Breast epithelium (tissue), 3 donors: Measurements from ENCODE around the gene BEST4.

Experiments
- POLR2AphosphoS5 ChIP-seq, 3 donors: sonication (generic); formaldehyde crosslinking; IDR thresholded peaks; one replicate each; pipeline ENCODE4 v1.6.1; 2017; ENCODE audit warnings: antibody characterized with exemption in 3 of 3
- TF ChIP-seq, protein P1 (sequence below), 3 donors: fragments of 450-650 bp; IDR thresholded peaks; one replicate each; pipeline ENCODE4 v1.5.1; 2016 to 2017; ENCODE audit warnings: antibody characterized with exemption in 3 of 3, mild to moderate bottlenecking in 3 of 3, moderate library complexity in 3 of 3

DNA sequence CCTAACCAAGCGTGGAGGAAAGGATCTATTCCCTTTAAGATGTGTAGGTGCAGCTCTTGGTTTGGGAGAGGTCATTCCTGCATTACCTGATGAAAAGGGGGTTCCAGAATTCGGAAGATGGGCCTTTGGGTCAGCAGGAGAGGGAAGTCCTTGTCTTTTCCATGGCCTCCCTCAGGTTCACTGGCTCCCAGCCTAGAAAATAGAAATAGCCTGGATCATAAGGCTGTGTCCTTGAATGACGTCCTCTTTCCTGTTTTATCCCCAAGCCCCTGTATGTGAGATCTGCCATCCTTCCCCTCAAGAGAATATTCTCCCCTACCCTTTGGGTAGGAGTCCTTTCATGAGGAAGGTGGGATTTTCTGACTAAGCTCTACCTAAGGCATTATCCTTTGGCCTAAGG lies 27.1 kb downstream of the BEST4 start:
- TF ChIP-seq, protein P1, sequence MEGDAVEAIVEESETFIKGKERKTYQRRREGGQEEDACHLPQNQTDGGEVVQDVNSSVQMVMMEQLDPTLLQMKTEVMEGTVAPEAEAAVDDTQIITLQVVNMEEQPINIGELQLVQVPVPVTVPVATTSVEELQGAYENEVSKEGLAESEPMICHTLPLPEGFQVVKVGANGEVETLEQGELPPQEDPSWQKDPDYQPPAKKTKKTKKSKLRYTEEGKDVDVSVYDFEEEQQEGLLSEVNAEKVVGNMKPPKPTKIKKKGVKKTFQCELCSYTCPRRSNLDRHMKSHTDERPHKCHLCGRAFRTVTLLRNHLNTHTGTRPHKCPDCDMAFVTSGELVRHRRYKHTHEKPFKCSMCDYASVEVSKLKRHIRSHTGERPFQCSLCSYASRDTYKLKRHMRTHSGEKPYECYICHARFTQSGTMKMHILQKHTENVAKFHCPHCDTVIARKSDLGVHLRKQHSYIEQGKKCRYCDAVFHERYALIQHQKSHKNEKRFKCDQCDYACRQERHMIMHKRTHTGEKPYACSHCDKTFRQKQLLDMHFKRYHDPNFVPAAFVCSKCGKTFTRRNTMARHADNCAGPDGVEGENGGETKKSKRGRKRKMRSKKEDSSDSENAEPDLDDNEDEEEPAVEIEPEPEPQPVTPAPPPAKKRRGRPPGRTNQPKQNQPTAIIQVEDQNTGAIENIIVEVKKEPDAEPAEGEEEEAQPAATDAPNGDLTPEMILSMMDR (IDR thresholded peaks at IDR 0.05), result no peak
- no peak for TF ChIP-seq POLR2AphosphoS5 (IDR thresholded peaks at IDR 0.05)
